Ectodermal cell (in vitro differentiated cells): ENCODE data around the gene JAKMIP3.

Source experiments
- H3K27ac ChIP-seq: 2 replicates; pipeline ENCODE4 v1.7.0; 2013; ENCODE audit warnings: mild to moderate bottlenecking, low read depth, low read length; ENCODE audit not compliant: insufficient read depth, poor library complexity, severe bottlenecking
- H3K27me3 ChIP-seq: 2 replicates; pipeline ENCODE4 v1.7.0; 2013; ENCODE audit warnings: mild to moderate bottlenecking, low read length; ENCODE audit not compliant: insufficient read depth, control insufficient read depth, poor library complexity, severe bottlenecking
- H3K36me3 ChIP-seq: one replicate; pipeline ENCODE4 v1.7.0; 2013; ENCODE audit warnings: low read length; ENCODE audit not compliant: control insufficient read depth, insufficient read depth
- H3K4me1 ChIP-seq: one replicate; pipeline ENCODE4 v1.7.0; 2013; ENCODE audit warnings: low read length; ENCODE audit not compliant: control insufficient read depth, insufficient read depth
- H3K4me3 ChIP-seq: 2 replicates; pipeline ENCODE4 v1.7.0; 2013; ENCODE audit warnings: low read depth, low read length, control low read depth; ENCODE audit not compliant: insufficient read depth
- H3K9me3 ChIP-seq: 2 replicates; pipeline ENCODE4 v1.7.0; 2013; ENCODE audit warnings: mild to moderate bottlenecking, low read length, moderate library complexity; ENCODE audit not compliant: control insufficient read depth
- WGBS, 2 experiments: methylation state at CpG; one replicate each; pipeline ENCODE4 v1.1.7; 2013; ENCODE audit warnings: missing lambda C conversion rate in 2 of 2; 5-methylcytosine and 5-hydroxymethylcytosine counted together

JAKMIP3 gene

GRCh38 chr10:132057191-132057681, 8.5 kb upstream of the JAKMIP3 start:
- Histone ChIP-seq H3K27ac (no peak overlapping the region), H3K36me3 (no peaks in the 10 kb centered on the region), H3K4me1 (no peaks in the 10 kb centered on the region), H3K4me3 (no peak overlapping the region), H3K9me3 (no peaks in the 10 kb centered on the region), H3K27me3 (no peaks in the 10 kb centered on the region)
- 92% methylated on average over 21 of the region's 21 CpGs for WGBS, 2 experiments

GRCh38 chr10:132058111-132058745, 7.5 kb upstream of the JAKMIP3 start:
- Histone ChIP-seq H3K27ac (no peak overlapping the region), H3K4me1 (no peaks in the 10 kb centered on the region), H3K36me3 (no peaks in the 10 kb centered on the region), H3K4me3 (no peak overlapping the region), H3K9me3 (no peaks in the 10 kb centered on the region), H3K27me3 (no peaks in the 10 kb centered on the region)
- WGBS, 2 experiments = 91% methylated on average over 16 of the region's 16 CpGs

- H3K27me3 ChIP-seq = no peaks in the 10 kb centered on the region
- no peak overlapping the region for H3K27ac ChIP-seq
- no peak overlapping the region for H3K4me3 ChIP-seq
- H3K36me3 ChIP-seq = no peaks in the 10 kb centered on the region
- no peaks in the 10 kb centered on the region for H3K9me3 ChIP-seq
- no peaks in the 10 kb centered on the region for H3K4me1 ChIP-seq
- 91 to 92% methylated on average over 42 of the region's 42 CpGs for WGBS, 2 experiments
These were observed 6.7 kb upstream of the JAKMIP3 start for GRCh38 chr10:132058793-132059759.

GRCh38 chr10:132059760-132060508, 5.8 kb upstream of the JAKMIP3 start:
- no peak overlapping the region for H3K27ac ChIP-seq
- H3K9me3 ChIP-seq = no peaks in the 10 kb centered on the region

GRCh38 chr10:132061030-132061429, 4.7 kb upstream of the JAKMIP3 start:
- Histone ChIP-seq H3K4me1 (peaks cover 11% of the 10 kb centered on the region), H3K27ac (no peak overlapping the region), H3K27me3 (peaks cover 6% of the 10 kb centered on the region), H3K36me3 (no peaks in the 10 kb centered on the region), H3K9me3 (no peaks in the 10 kb centered on the region), H3K4me3 (no peak overlapping the region)
- 97% methylated on average over 18 of the region's 18 CpGs for WGBS, 2 experiments

More at GRCh38 chr10:132059760-132060508, 5.8 kb upstream of the JAKMIP3 start:
- WGBS, 2 experiments = 69 to 73% methylated on average over 12 of the region's 12 CpGs
- H3K27me3 ChIP-seq = peaks cover 2% of the 10 kb centered on the region
- H3K4me3 ChIP-seq = no peak overlapping the region
- H3K4me1 ChIP-seq = no peaks in the 10 kb centered on the region
- no peaks in the 10 kb centered on the region for H3K36me3 ChIP-seq

GRCh38 chr10:132061465-132061864, 4.3 kb upstream of the JAKMIP3 start:
- Histone ChIP-seq H3K9me3 (no peaks in the 10 kb centered on the region), H3K27ac (no peak overlapping the region), H3K27me3 (peaks cover 6% of the 10 kb centered on the region), H3K4me1 (peaks cover 13% of the 10 kb centered on the region), H3K4me3 (no peak overlapping the region), H3K36me3 (no peaks in the 10 kb centered on the region)
- 95 to 96% methylated on average over 6 of the region's 6 CpGs for WGBS, 2 experiments

GRCh38 chr10:132062116-132062515, 3.6 kb upstream of the JAKMIP3 start:
- Histone ChIP-seq H3K27ac (no peak overlapping the region), H3K9me3 (no peaks in the 10 kb centered on the region), H3K36me3 (no peaks in the 10 kb centered on the region), H3K27me3 (peaks cover 6% of the 10 kb centered on the region), H3K4me1 (peaks cover 13% of the 10 kb centered on the region), H3K4me3 (no peak overlapping the region)
- WGBS, 2 experiments = 92 to 93% methylated on average over 11 of the region's 11 CpGs

GRCh38 chr10:132062641-132063390, 2.9 kb upstream of the JAKMIP3 start:
- peaks cover 6% of the 10 kb centered on the region for H3K27me3 ChIP-seq
- WGBS, 2 experiments = 91 to 93% methylated on average over 17 of the region's 17 CpGs

GRCh38 chr10:132063432-132063831, 2.3 kb upstream of the JAKMIP3 start:
- Histone ChIP-seq H3K36me3 (no peaks in the 10 kb centered on the region), H3K27ac (no peak overlapping the region), H3K27me3 (peaks cover 6% of the 10 kb centered on the region), H3K9me3 (no peaks in the 10 kb centered on the region), H3K4me1 (peaks cover 13% of the 10 kb centered on the region), H3K4me3 (no peak overlapping the region)
- 93 to 97% methylated on average over 9 to 10 of the region's 10 CpGs for WGBS, 2 experiments

More at GRCh38 chr10:132062641-132063390, 2.9 kb upstream of the JAKMIP3 start:
- Histone ChIP-seq H3K27ac (no peak overlapping the region), H3K4me3 (no peak overlapping the region), H3K9me3 (no peaks in the 10 kb centered on the region), H3K36me3 (no peaks in the 10 kb centered on the region), H3K4me1 (peaks cover 13% of the 10 kb centered on the region)
